Measurements from ENCODE around the gene UQCRFS1.
"Not testable (repeated sequence)": the region's sequence is repeated elsewhere in the genome, so short reads cannot be mapped to it uniquely, and the experiment has no call there.

Gene UQCRFS1

GRCh38 chr19:29212356-29212647, 649 bp downstream of the UQCRFS1 start:
- DNase-seq: no peak

GRCh38 chr19:29211562-29212355, 1.2 kb downstream of the UQCRFS1 start:
- no peak for DNase-seq

GRCh38 chr19:29211041-29211440, 1.9 kb downstream of the UQCRFS1 start:
- DNase-seq: not testable (repeated sequence)

- DNase-seq: not testable (repeated sequence)
Measured at GRCh38 chr19:29210502-29210901, 2.4 kb downstream of the UQCRFS1 start.

GRCh38 chr19:29207403-29208187, 5.4 kb downstream of the UQCRFS1 start:
- not testable (repeated sequence) for DNase-seq

GRCh38 chr19:29206453-29206852, 6.5 kb downstream of the UQCRFS1 start:
- no peak for DNase-seq

- DNase-seq: no peak
Measured at GRCh38 chr19:29202281-29202680, 10.7 kb downstream of the UQCRFS1 start.

- DNase-seq: no peak
Measured at GRCh38 chr19:29201855-29202254, 11.1 kb downstream of the UQCRFS1 start.

GRCh38 chr19:29194658-29195057, 18.3 kb downstream of the UQCRFS1 start:
- DNase-seq: no peak

- no peak for DNase-seq
Measured at GRCh38 chr19:29193155-29193554, 19.8 kb downstream of the UQCRFS1 start.

- no peak for DNase-seq
Measured at GRCh38 chr19:29191005-29191404, 21.9 kb downstream of the UQCRFS1 start.

- DNase-seq: no peak
Measured at GRCh38 chr19:29189033-29189360, 24.0 kb downstream of the UQCRFS1 start.

- DNase-seq: no peak
Measured at GRCh38 chr19:29188289-29189032, 24.5 kb downstream of the UQCRFS1 start.

- no peak for DNase-seq
Measured at GRCh38 chr19:29187676-29188075, 25.3 kb downstream of the UQCRFS1 start.

- no peak for DNase-seq
Measured at GRCh38 chr19:29185427-29185826, 27.5 kb downstream of the UQCRFS1 start.

- DNase-seq: no peak
Measured at GRCh38 chr19:29176981-29177754, 35.8 kb downstream of the UQCRFS1 start.

- DNase-seq: no peak
Measured at GRCh38 chr19:29173896-29174295, 39.1 kb downstream of the UQCRFS1 start.

GRCh38 chr19:29172302-29172701, 40.6 kb downstream of the UQCRFS1 start:
- DNase-seq: no peak

GRCh38 chr19:29171525-29171924, 41.4 kb downstream of the UQCRFS1 start:
- DNase-seq: no peak

GRCh38 chr19:29170554-29170953, 42.4 kb downstream of the UQCRFS1 start:
- no peak for DNase-seq

- no peak for DNase-seq
Measured at GRCh38 chr19:29162694-29163093, 50.3 kb downstream of the UQCRFS1 start.

- DNase-seq: no peak
Measured at GRCh38 chr19:29155683-29156082, 57.3 kb downstream of the UQCRFS1 start.

Data from midbrain (tissue), 1 donor.